A549 (cell line): ENCODE measurements around the gene S100A7. TPM values are rescaled to one million over a fixed set of nuclear protein-coding genes. Genes with fewer than 3 reads are reported as not detected.
A peak's percentile ranks its signal among the peaks of the same experiment; 100 is the strongest.

Source experiments
- ATAC-seq, 2 experiments: fragments of 200-7000 bp in 1 of 2; fragments of >200 bp in 1 of 2; cut with Nextera tagmentation in 1 of 2; cut with Tn5 transposase in 1 of 2; 3 replicates each; pipeline versions ENCODE4 v1.8.0 to v1.9.1; 2018 to 2020; ENCODE audit warnings: mild to moderate bottlenecking in 1 of 2, moderate library complexity in 1 of 2
- CTCF ChIA-PET: fragments of 300-600 bp; sonication (Branson Sonifier 250); formaldehyde crosslinking; extraction: SDS; loops from one replicate; lab custom pipeline; 2021; ENCODE audit warnings: antibody characterized with exemption, inconsistent platforms; lab: Yijun Ruan, JAX
- POLR2A ChIA-PET: fragments of 350-600 bp; formaldehyde crosslinking; extraction: SDS; loops from one replicate; lab custom pipeline; 2021; ENCODE audit warnings: antibody characterized with exemption, inconsistent platforms; lab: Yijun Ruan, JAX
- DNase-seq, 2 experiments: peaks; one replicate each; pipeline versions ENCODE4 v3.0.0 to v3.0.0-alpha.2; 2011 to 2016; ENCODE audit warnings: low read depth in 1 of 2, low spot score in 1 of 2
- FAIRE-seq: peaks from 2 replicates; lab custom pipeline; 2011; peaks lifted over from hg19 to GRCh38; lab: Jason Lieb, UNC
- H3K27ac ChIP-seq, 2 experiments: fragments of >200 bp; sonication (Bioruptor Twin); formaldehyde crosslinking; 3 replicates each; pipeline ENCODE4 v1.5.1; 2016 to 2017
- H3K4me1 ChIP-seq: fragments of >200 bp; sonication (Bioruptor Twin); formaldehyde crosslinking; 3 replicates; pipeline ENCODE4 v1.6.1; 2016
- H3K4me2 ChIP-seq: fragments of >200 bp; sonication (Bioruptor Twin); formaldehyde crosslinking; 3 replicates; pipeline ENCODE4 v1.6.1; 2016
- H3K4me3 ChIP-seq: fragments of >200 bp; sonication (Bioruptor Twin); formaldehyde crosslinking; 3 replicates; pipeline ENCODE4 v1.5.1; 2016
- H3K9me3 ChIP-seq: fragments of >200 bp; sonication (Bioruptor Twin); formaldehyde crosslinking; 3 replicates; pipeline ENCODE4 v1.6.1; 2016
- CEBPB ChIP-seq, 2 experiments: fragments of >200 bp in 1 of 2; sonication (Bioruptor Twin) in 1 of 2; formaldehyde crosslinking in 1 of 2; IDR thresholded peaks; 2 replicates each; pipeline ENCODE4 v1.6.1; 2012 to 2016
- EHMT2 ChIP-seq: fragments of 200-600 bp; sonication (generic); IDR thresholded peaks from 2 replicates; pipeline ENCODE4 v1.6.1; 2016; ENCODE audit warnings: antibody characterized with exemption, low read depth, mild to moderate bottlenecking, moderate library complexity
- ESRRA ChIP-seq: fragments of 150-350 bp; IDR thresholded peaks from 2 replicates; pipeline ENCODE4 v1.6.1; 2014; ENCODE audit warnings: mild to moderate bottlenecking, low read length, borderline replicate concordance
- FOSB ChIP-seq: fragments of 250-450 bp; sonication (Bioruptor Pico); IDR thresholded peaks from 2 replicates; pipeline ENCODE4 v1.5.0; 2020; ENCODE audit warnings: mild to moderate bottlenecking, moderate library complexity
- HOXA7 ChIP-seq: fragments of 250-450 bp; sonication (Bioruptor Pico); IDR thresholded peaks from 2 replicates; pipeline ENCODE4 v1.5.0; 2020; ENCODE audit warnings: mild to moderate bottlenecking, moderate library complexity
- MAZ ChIP-seq: fragments of 150-350 bp; IDR thresholded peaks from 2 replicates; pipeline ENCODE4 v1.6.1; 2014; ENCODE audit warnings: antibody characterized with exemption, low read depth, low read length, borderline replicate concordance
- NR3C1 ChIP-seq: fragments of >200 bp; sonication (Bioruptor Twin); formaldehyde crosslinking; IDR thresholded peaks from 3 replicates; pipeline ENCODE4 v1.6.1; 2017
- RAD21 ChIP-seq, 2 experiments: fragments of >200 bp in 1 of 2; sonication (Bioruptor Twin) in 1 of 2; formaldehyde crosslinking in 1 of 2; IDR thresholded peaks in 1 of 2; conservative IDR thresholded peaks in 1 of 2; 2 replicates in 1 of 2; 3 replicates in 1 of 2; pipeline ENCODE4 v1.6.1; 2012 to 2018; ENCODE audit warnings: inconsistent platforms in 1 of 2
- RARB ChIP-seq: fragments of 250-450 bp; sonication (Bioruptor Pico); IDR thresholded peaks from 2 replicates; pipeline ENCODE4 v1.8.0; 2021; ENCODE audit warnings: mild to moderate bottlenecking, moderate library complexity
- RNF2 ChIP-seq: fragments of 200-600 bp; sonication (generic); IDR thresholded peaks from 2 replicates; pipeline ENCODE4 v1.6.1; 2016; ENCODE audit warnings: low read depth, mild to moderate bottlenecking, antibody characterized with exemption, moderate library complexity, borderline replicate concordance
- SMC3 ChIP-seq: fragments of >200 bp; sonication (Bioruptor Twin); formaldehyde crosslinking; IDR thresholded peaks from 3 replicates; pipeline ENCODE4 v1.6.1; 2018; ENCODE audit warnings: inconsistent platforms
- TFCP2L1 ChIP-seq: fragments of 250-450 bp; sonication (Bioruptor Pico); IDR thresholded peaks from 2 replicates; pipeline ENCODE4 v1.5.0; 2021; ENCODE audit warnings: mild to moderate bottlenecking
- ZFP36 ChIP-seq: fragments of 450-650 bp; IDR thresholded peaks from 2 replicates; pipeline ENCODE4 v1.6.1; 2014; ENCODE audit warnings: borderline replicate concordance; ENCODE audit not compliant: partially characterized antibody
- WGBS: methylation state at CpG from one replicate; pipeline ENCODE4 v1.1.6; 2017; ENCODE audit errors: missing lambda C conversion rate; 5-methylcytosine and 5-hydroxymethylcytosine counted together
- polyA minus RNA-seq: library from RNA; depleted of rRNA, polyadenylated mRNA; stranded (reverse); fragments of >200 nt; gene quantifications from 2 replicates; pipeline ENCODE4 v1.2.3, GENCODE V29; 2011; rRNA and poly(A)+ RNA removed
- polyA plus RNA-seq, 4 experiments: library from polyadenylated mRNA; depleted of rRNA in 3 of 4; stranded (reverse); fragments of >200 nt; fragmentation: RNase III in 1 of 4; extraction: RNeasy Plus Mini Kit Qiagen cat#74134 plus additional on column Dnase treatment in 1 of 4; gene quantifications; 2 replicates in 3 of 4; 3 replicates in 1 of 4; pipeline ENCODE4 v1.2.3, GENCODE V29; 2011 to 2017
- TF ChIP-seq, protein P1 (sequence below): fragments of 200-600 bp; sonication (generic); IDR thresholded peaks from 2 replicates; pipeline ENCODE4 v1.6.1; 2016; ENCODE audit warnings: antibody characterized with exemption, mild to moderate bottlenecking, moderate library complexity
- TF ChIP-seq, protein P2 (sequence below): fragments of 250-450 bp; sonication (Bioruptor Pico); IDR thresholded peaks from 2 replicates; pipeline ENCODE4 v1.5.0; 2021; ENCODE audit warnings: mild to moderate bottlenecking, moderate library complexity, borderline replicate concordance
- TF ChIP-seq, protein P3 (sequence below): IDR thresholded peaks from 2 replicates; pipeline ENCODE4 v1.6.1; 2012
- TF ChIP-seq, protein P4 (sequence below): fragments of 150-350 bp; IDR thresholded peaks from 2 replicates; pipeline ENCODE4 v1.6.1; 2014; ENCODE audit warnings: low read depth, mild to moderate bottlenecking, low read length
- TF ChIP-seq, protein P5 (sequence below): IDR thresholded peaks from 2 replicates; pipeline ENCODE4 v1.6.1; 2012; ENCODE audit warnings: low read depth, borderline replicate concordance
- TF ChIP-seq, protein P6 (sequence below): fragments of >200 bp; sonication (Bioruptor Twin); formaldehyde crosslinking; IDR thresholded peaks from 3 replicates; pipeline ENCODE4 v1.5.1; 2016

The S100A7 gene
- polyA plus RNA-seq (2011; rRNA removed) (not detected in 2 replicates), polyA plus RNA-seq (2017; fragmentation: RNase III; extraction: RNeasy Plus Mini Kit Qiagen cat#74134 plus additional on column Dnase treatment) (not detected in 3 replicates), polyA minus RNA-seq (not detected in 2 replicates)
- polyA plus RNA-seq (2012; cell fraction: cytosol; rRNA removed): not detected in 2 replicates
- not detected in 2 replicates for polyA plus RNA-seq (2012; cell fraction: nucleus; rRNA removed)

DNA sequence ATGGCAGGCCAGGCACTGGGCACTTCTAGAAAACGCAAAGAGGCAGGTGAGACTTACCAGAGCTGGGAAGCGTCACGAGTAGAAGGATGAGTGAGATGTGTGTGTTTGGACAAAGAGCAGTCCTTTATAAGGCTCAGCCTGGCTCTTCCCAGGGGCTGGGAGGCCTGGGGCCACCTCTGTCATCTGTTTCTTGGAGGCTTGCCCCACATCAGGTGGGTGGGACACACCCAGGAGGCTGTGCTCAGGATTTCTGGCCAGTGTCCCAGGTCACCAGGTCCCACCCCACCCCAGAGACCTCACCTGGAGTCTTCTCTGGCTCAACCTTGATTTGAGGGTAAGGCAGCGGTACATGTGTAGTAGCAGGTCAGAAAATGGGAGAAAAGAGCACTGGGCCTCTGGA lies at the start of gene S100A7:
TSS of gene S100A7 (minus strand) at position 101 of the 400 bp plus-strand sequence. CDS start 1,638 bp downstream, outside the sequence.
- H3K4me3 ChIP-seq: no peak within 1 kb of the TSS
- FAIRE-seq (no peak), DNase-seq (no peak), ATAC-seq (no peak)
- 17% methylated on average over 4 of the region's 4 CpGs for WGBS
- ChIA-PET CTCF (interaction anchor here (0.8 to 1.8 kb wide), 2 partner anchors 22 to 108 kb away, joined by 3 to 6 read pairs; no protein-coding TSS in a partner anchor), POLR2A (no interaction called here)
- H3K4me2 ChIP-seq: no peak within 1 kb of the TSS
- H3K9me3 ChIP-seq: no peaks in the 10 kb centered on the region
- no peaks in the 10 kb centered on the region for H3K4me1 ChIP-seq
- H3K27ac ChIP-seq: no peak within 1 kb of the TSS
- no peak for TF ChIP-seq CEBPB (IDR thresholded peaks at IDR 0.05)
- TF ChIP-seq, protein P1, sequence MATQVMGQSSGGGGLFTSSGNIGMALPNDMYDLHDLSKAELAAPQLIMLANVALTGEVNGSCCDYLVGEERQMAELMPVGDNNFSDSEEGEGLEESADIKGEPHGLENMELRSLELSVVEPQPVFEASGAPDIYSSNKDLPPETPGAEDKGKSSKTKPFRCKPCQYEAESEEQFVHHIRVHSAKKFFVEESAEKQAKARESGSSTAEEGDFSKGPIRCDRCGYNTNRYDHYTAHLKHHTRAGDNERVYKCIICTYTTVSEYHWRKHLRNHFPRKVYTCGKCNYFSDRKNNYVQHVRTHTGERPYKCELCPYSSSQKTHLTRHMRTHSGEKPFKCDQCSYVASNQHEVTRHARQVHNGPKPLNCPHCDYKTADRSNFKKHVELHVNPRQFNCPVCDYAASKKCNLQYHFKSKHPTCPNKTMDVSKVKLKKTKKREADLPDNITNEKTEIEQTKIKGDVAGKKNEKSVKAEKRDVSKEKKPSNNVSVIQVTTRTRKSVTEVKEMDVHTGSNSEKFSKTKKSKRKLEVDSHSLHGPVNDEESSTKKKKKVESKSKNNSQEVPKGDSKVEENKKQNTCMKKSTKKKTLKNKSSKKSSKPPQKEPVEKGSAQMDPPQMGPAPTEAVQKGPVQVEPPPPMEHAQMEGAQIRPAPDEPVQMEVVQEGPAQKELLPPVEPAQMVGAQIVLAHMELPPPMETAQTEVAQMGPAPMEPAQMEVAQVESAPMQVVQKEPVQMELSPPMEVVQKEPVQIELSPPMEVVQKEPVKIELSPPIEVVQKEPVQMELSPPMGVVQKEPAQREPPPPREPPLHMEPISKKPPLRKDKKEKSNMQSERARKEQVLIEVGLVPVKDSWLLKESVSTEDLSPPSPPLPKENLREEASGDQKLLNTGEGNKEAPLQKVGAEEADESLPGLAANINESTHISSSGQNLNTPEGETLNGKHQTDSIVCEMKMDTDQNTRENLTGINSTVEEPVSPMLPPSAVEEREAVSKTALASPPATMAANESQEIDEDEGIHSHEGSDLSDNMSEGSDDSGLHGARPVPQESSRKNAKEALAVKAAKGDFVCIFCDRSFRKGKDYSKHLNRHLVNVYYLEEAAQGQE: no peak
- no peak for TF ChIP-seq ZFP36
- TF ChIP-seq, protein P2, sequence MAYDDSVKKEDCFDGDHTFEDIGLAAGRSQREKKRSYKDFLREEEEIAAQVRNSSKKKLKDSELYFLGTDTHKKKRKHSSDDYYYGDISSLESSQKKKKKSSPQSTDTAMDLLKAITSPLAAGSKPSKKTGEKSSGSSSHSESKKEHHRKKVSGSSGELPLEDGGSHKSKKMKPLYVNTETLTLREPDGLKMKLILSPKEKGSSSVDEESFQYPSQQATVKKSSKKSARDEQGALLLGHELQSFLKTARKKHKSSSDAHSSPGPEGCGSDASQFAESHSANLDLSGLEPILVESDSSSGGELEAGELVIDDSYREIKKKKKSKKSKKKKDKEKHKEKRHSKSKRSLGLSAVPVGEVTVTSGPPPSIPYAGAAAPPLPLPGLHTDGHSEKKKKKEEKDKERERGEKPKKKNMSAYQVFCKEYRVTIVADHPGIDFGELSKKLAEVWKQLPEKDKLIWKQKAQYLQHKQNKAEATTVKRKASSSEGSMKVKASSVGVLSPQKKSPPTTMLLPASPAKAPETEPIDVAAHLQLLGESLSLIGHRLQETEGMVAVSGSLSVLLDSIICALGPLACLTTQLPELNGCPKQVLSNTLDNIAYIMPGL (CRISPR knock-in tag): no peak
- TF ChIP-seq RNF2: no peak
- TF ChIP-seq, protein P3, sequence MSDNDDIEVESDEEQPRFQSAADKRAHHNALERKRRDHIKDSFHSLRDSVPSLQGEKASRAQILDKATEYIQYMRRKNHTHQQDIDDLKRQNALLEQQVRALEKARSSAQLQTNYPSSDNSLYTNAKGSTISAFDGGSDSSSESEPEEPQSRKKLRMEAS: no peak
- TF ChIP-seq ESRRA: no peak
- TF ChIP-seq EHMT2: no peak
- no peak for TF ChIP-seq RARB
- TF ChIP-seq FOSB (CRISPR knock-in tag): no peak
- TF ChIP-seq, protein P4, sequence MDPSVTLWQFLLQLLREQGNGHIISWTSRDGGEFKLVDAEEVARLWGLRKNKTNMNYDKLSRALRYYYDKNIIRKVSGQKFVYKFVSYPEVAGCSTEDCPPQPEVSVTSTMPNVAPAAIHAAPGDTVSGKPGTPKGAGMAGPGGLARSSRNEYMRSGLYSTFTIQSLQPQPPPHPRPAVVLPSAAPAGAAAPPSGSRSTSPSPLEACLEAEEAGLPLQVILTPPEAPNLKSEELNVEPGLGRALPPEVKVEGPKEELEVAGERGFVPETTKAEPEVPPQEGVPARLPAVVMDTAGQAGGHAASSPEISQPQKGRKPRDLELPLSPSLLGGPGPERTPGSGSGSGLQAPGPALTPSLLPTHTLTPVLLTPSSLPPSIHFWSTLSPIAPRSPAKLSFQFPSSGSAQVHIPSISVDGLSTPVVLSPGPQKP: no peak

DNA sequence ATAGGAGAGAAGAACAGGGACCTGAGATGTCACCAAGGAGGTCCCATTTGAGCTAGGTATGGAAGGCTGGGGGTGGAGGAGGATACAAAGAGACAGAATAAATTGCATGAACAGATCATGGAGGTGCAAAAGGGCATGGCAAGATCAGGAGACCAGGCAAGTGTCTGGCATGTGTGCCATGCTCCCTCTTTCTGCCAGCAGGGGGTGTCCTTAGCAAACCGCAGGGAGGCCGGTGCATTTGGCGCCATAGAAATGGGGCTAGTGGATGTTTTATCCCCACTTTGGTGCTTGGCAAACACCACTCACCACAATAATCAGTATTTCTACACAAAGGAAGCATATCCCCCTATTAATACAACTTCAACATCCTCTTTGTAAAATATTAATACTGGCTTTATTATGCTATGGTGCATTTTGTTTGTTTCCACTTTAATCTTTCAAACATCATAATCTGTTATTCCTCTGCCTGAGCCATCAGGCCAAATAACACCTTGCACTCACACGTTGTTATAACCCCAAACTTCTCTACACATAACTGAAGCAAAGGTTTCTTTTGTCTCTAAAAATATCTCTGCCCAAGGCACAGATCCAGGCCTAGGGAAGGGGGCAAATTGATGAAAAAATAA lies 49.4 kb upstream of the S100A7 start:
- Histone ChIP-seq H3K27ac (peak overlapping the region; percentile 22 to 87; a peak in 4 of 6 replicates), H3K9me3 (no peaks in the 10 kb centered on the region), H3K4me2 (no peak overlapping the region), H3K4me1 (peaks cover 40% of the 10 kb centered on the region), H3K4me3 (no peak overlapping the region)
- ATAC-seq (peak; percentile 67 to 76), DNase-seq (peak; percentile 72 to 79), FAIRE-seq (no peak)
- TF ChIP-seq, protein P5, sequence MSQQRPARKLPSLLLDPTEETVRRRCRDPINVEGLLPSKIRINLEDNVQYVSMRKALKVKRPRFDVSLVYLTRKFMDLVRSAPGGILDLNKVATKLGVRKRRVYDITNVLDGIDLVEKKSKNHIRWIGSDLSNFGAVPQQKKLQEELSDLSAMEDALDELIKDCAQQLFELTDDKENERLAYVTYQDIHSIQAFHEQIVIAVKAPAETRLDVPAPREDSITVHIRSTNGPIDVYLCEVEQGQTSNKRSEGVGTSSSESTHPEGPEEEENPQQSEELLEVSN: no peak
- TF ChIP-seq MAZ (no peak), HOXA7 (CRISPR knock-in tag) (no peak), RAD21 (conservative IDR thresholded peaks at IDR 0.05 in 1 of 2, IDR thresholded peaks at IDR 0.05 in 1 of 2) (peak; percentile 75 to 89), TFCP2L1 (no peak), SMC3 (peak; percentile 70), NR3C1 (no peak)
- TF ChIP-seq, protein P6, sequence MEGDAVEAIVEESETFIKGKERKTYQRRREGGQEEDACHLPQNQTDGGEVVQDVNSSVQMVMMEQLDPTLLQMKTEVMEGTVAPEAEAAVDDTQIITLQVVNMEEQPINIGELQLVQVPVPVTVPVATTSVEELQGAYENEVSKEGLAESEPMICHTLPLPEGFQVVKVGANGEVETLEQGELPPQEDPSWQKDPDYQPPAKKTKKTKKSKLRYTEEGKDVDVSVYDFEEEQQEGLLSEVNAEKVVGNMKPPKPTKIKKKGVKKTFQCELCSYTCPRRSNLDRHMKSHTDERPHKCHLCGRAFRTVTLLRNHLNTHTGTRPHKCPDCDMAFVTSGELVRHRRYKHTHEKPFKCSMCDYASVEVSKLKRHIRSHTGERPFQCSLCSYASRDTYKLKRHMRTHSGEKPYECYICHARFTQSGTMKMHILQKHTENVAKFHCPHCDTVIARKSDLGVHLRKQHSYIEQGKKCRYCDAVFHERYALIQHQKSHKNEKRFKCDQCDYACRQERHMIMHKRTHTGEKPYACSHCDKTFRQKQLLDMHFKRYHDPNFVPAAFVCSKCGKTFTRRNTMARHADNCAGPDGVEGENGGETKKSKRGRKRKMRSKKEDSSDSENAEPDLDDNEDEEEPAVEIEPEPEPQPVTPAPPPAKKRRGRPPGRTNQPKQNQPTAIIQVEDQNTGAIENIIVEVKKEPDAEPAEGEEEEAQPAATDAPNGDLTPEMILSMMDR: peak; percentile 84
- TF ChIP-seq, protein P3: peak; percentile 76
- TF ChIP-seq, protein P1: no peak
- WGBS: 9% methylated on average over 4 of the region's 4 CpGs
- ChIA-PET POLR2A (no interaction called here), CTCF (interaction anchor here (0.6 to 13.0 kb wide), 45 partner anchors 9 to 763 kb away, joined by 3 to 273 read pairs (median 6); partner anchors contain the start of genes ILF2, PGLYRP4, S100A1 and S100A13)
